Measurements from ENCODE around the gene DPEP3.
"Not testable (repeated sequence)": the region's sequence is repeated elsewhere in the genome, so short reads cannot be mapped to it uniquely, and the experiment has no call there.

DPEP3 gene

DNA sequence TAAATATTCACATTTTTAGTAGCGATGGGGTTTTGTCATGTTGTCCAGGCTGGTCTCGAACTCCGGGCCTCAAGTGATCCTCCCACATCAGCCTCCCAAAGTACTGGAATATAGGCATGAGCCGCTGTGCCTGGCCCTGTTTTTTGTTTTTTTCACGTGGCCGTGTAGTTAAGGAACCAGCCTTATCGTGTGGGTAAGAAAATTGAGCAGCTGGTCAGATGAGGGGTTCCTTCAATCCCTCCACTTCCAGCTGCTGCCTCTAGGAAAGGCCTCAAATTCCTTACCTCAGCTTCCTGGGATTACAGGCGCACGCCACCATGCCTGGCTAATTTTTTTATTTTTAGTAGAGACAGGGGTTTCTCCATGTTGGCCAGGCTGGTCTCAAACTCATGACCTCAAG is 24.9 kb upstream of the DPEP3 start:
- no peaks in the 10 kb centered on the region for H4K20me1 ChIP-seq (ENCODE audit: insufficient read depth, low read length)
- no peak overlapping the region for H2AFZ ChIP-seq (ENCODE audit: low read depth, low read length)
- no peaks in the 10 kb centered on the region for H3K36me3 ChIP-seq (replicated peaks; ENCODE audit: low read depth, low read length)
- H3K27ac ChIP-seq (ENCODE audit: low read length), result no peak overlapping the region
- H3K79me2 ChIP-seq (ENCODE audit: low read length), result no peaks in the 10 kb centered on the region
- H3K27me3 ChIP-seq (ENCODE audit: low read depth, low read length), result no peaks in the 10 kb centered on the region
- H3K4me2 ChIP-seq (ENCODE audit: low read length), result no peak overlapping the region
- H3K4me3 ChIP-seq (ENCODE audit: low read length), result no peak overlapping the region
- no peak overlapping the region for H3K9ac ChIP-seq (ENCODE audit: low read length)
- TF ChIP-seq EZH2phosphoT487 (IDR thresholded peaks at IDR 0.05; ENCODE audit: low read depth), result no peak
- TF ChIP-seq, protein P1, sequence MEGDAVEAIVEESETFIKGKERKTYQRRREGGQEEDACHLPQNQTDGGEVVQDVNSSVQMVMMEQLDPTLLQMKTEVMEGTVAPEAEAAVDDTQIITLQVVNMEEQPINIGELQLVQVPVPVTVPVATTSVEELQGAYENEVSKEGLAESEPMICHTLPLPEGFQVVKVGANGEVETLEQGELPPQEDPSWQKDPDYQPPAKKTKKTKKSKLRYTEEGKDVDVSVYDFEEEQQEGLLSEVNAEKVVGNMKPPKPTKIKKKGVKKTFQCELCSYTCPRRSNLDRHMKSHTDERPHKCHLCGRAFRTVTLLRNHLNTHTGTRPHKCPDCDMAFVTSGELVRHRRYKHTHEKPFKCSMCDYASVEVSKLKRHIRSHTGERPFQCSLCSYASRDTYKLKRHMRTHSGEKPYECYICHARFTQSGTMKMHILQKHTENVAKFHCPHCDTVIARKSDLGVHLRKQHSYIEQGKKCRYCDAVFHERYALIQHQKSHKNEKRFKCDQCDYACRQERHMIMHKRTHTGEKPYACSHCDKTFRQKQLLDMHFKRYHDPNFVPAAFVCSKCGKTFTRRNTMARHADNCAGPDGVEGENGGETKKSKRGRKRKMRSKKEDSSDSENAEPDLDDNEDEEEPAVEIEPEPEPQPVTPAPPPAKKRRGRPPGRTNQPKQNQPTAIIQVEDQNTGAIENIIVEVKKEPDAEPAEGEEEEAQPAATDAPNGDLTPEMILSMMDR (IDR thresholded peaks at IDR 0.05; ENCODE audit: low read depth, low read length), result no peak
- H3K9me3 ChIP-seq (ENCODE audit: insufficient read depth, low read length), result no peaks in the 10 kb centered on the region
- H3K4me1 ChIP-seq (ENCODE audit: low read length), result peaks cover 7% of the 10 kb centered on the region

GRCh38 chr16:68003031-68003430 is 22.7 kb upstream of the DPEP3 start:
- no peak overlapping the region for H3K4me3 ChIP-seq (ENCODE audit: low read length)
- peaks cover 13% of the 10 kb centered on the region for H3K4me1 ChIP-seq (ENCODE audit: low read length)
- H3K4me2 ChIP-seq (ENCODE audit: low read length), result no peak overlapping the region

GRCh38 chr16:68000450-68000849 is 20.2 kb upstream of the DPEP3 start:
- no peaks in the 10 kb centered on the region for H3K27me3 ChIP-seq (ENCODE audit: low read depth, low read length)
- H3K79me2 ChIP-seq (ENCODE audit: low read length), result no peaks in the 10 kb centered on the region
- H3K4me1 ChIP-seq (ENCODE audit: low read length), result peaks cover 17% of the 10 kb centered on the region
- H2AFZ ChIP-seq (ENCODE audit: low read depth, low read length), result peak overlapping the region; percentile 68; the same call in 1 of the 2 replicates
- H3K27ac ChIP-seq (ENCODE audit: low read length), result no peak overlapping the region
- H3K9me3 ChIP-seq (ENCODE audit: insufficient read depth, low read length), result no peaks in the 10 kb centered on the region
- H3K9ac ChIP-seq (ENCODE audit: low read length), result no peak overlapping the region
- no peaks in the 10 kb centered on the region for H3K36me3 ChIP-seq (replicated peaks; ENCODE audit: low read depth, low read length)
- no peaks in the 10 kb centered on the region for H4K20me1 ChIP-seq (ENCODE audit: insufficient read depth, low read length)
- peak overlapping the region; percentile 37 for H3K4me2 ChIP-seq (ENCODE audit: low read length)
- H3K4me3 ChIP-seq (ENCODE audit: low read length), result no peak overlapping the region
- TF ChIP-seq, protein P1 (IDR thresholded peaks at IDR 0.05; ENCODE audit: low read depth, low read length), result no peak

More at GRCh38 chr16:68003031-68003430, 22.7 kb upstream of the DPEP3 start:
- H3K9me3 ChIP-seq (ENCODE audit: insufficient read depth, low read length), result no peaks in the 10 kb centered on the region
- no peaks in the 10 kb centered on the region for H3K36me3 ChIP-seq (replicated peaks; ENCODE audit: low read depth, low read length)
- H3K79me2 ChIP-seq (ENCODE audit: low read length), result no peaks in the 10 kb centered on the region
- TF ChIP-seq, protein P1 (IDR thresholded peaks at IDR 0.05; ENCODE audit: low read depth, low read length), result no peak
- TF ChIP-seq EZH2phosphoT487 (IDR thresholded peaks at IDR 0.05; ENCODE audit: low read depth), result no peak
- no peak overlapping the region for H2AFZ ChIP-seq (ENCODE audit: low read depth, low read length)
- no peak overlapping the region for H3K9ac ChIP-seq (ENCODE audit: low read length)
- H3K27ac ChIP-seq (ENCODE audit: low read length), result no peak overlapping the region
- H3K27me3 ChIP-seq (ENCODE audit: low read depth, low read length), result no peaks in the 10 kb centered on the region
- no peaks in the 10 kb centered on the region for H4K20me1 ChIP-seq (ENCODE audit: insufficient read depth, low read length)

GRCh38 chr16:67999985-68000384 is 19.7 kb upstream of the DPEP3 start:
- Histone ChIP-seq H3K4me2 (ENCODE audit: low read length) (peak overlapping the region; percentile 37), H2AFZ (ENCODE audit: low read depth, low read length) (peak overlapping the region; percentile 68), H3K9ac (ENCODE audit: low read length) (no peak overlapping the region), H3K79me2 (ENCODE audit: low read length) (no peaks in the 10 kb centered on the region), H3K27ac (ENCODE audit: low read length) (no peak overlapping the region), H3K36me3 (replicated peaks; ENCODE audit: low read depth, low read length) (no peaks in the 10 kb centered on the region), H3K27me3 (ENCODE audit: low read depth, low read length) (no peaks in the 10 kb centered on the region), H3K4me1 (ENCODE audit: low read length) (peaks cover 21% of the 10 kb centered on the region), H4K20me1 (ENCODE audit: insufficient read depth, low read length) (no peaks in the 10 kb centered on the region), H3K9me3 (ENCODE audit: insufficient read depth, low read length) (no peaks in the 10 kb centered on the region), H3K4me3 (ENCODE audit: low read length) (no peak overlapping the region)
- no peak for TF ChIP-seq EZH2phosphoT487 (IDR thresholded peaks at IDR 0.05; ENCODE audit: low read depth)
- TF ChIP-seq, protein P1 (IDR thresholded peaks at IDR 0.05; ENCODE audit: low read depth, low read length), result no peak

DNA sequence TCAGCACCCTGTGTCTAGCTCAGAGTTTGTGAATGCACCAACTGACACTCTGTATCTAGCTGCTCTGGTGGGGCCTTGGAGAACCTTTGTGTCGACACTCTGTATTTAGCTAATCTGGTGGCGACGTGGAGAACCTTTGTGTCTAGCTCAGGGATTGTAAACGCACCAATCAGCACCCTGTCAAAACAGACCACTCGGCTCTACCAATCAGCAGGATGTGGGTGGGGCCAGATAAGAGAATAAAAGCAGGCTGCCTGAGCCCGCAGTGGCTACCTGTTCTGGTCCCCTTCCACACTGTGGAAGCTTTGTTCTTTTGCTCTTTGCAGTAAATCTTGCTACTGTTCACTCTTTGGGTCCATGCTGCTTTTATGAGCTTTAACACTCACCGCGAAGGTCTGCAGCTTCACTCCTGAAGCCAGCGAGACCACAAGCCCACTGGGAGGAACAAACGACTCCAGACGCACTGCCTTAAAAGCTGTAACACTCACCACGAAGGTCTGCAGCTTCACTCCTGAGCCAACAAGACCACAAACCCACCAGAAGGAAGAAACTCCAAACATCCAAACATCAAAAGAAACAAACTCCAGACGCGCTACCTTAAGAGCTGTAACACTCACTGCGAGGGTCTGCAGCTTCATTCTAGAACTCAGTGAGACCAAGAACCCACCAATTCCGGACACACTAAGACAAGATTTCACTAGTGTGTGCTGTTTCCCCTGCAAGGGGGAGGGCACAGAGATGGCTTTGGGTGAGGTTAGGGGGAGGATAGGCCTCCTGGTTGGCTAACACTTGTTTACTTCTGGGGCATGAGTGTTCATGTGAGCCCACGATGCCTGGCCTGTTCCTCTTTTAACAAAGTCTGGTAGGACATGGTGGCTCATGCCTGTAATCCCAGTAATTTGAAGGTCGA is 18.7 kb upstream of the DPEP3 start, which contains the start of gene DPEP2:
DPEP2 (minus strand) TSS at position 706 of the 910 bp plus-strand sequence. CDS start 6,272 bp downstream, outside the sequence.
- H3K4me3 ChIP-seq (ENCODE audit: low read length); H3K27me3 ChIP-seq (ENCODE audit: low read depth, low read length); H3K9me3 ChIP-seq (ENCODE audit: insufficient read depth, low read length); H3K27ac ChIP-seq (ENCODE audit: low read length); H3K36me3 ChIP-seq (replicated peaks; ENCODE audit: low read depth, low read length); H3K79me2 ChIP-seq (ENCODE audit: low read length); H3K9ac ChIP-seq (ENCODE audit: low read length); H4K20me1 ChIP-seq (ENCODE audit: insufficient read depth, low read length): not testable (repeated sequence)
- Histone ChIP-seq H2AFZ (ENCODE audit: low read depth, low read length) (peak within 1 kb of the TSS; percentile 68), H3K4me1 (ENCODE audit: low read length) (peaks cover 21% of the 10 kb centered on the region), H3K4me2 (ENCODE audit: low read length) (peak within 1 kb of the TSS; percentile 37)

DNA sequence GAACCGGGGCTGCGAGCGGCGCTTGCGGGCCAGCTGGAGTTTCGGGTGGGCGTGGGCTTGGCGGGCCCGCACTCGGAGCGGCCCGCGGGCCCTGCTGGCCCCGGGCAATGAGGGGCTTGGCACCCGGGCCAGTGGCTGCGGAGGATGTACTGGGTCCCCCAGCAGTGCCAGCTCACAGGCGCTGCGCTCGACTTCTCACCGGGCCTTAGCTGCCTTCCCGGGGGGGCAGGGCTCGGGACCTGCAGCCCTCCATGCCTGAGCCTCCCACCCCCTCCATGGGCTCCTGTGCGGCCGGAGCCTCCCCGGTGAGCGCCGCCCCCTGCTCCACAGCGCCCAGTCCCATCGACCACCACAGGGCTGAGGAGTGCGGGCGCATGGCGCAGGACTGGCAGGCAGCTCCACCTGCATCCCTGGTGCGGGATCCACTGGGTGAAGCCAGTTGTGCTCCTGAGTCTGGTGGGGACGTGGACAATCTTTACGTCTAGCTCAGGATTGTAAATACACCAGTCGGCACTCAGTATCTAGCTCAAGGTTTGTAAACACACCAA is 18.0 kb upstream of the DPEP3 start:
- H3K4me3 ChIP-seq (ENCODE audit: low read length); H3K9ac ChIP-seq (ENCODE audit: low read length): not testable (repeated sequence)

More for the DNA sequence above, 18.0 kb upstream of the DPEP3 start:
- not testable (repeated sequence) for H2AFZ ChIP-seq (ENCODE audit: low read depth, low read length); H3K36me3 ChIP-seq (replicated peaks; ENCODE audit: low read depth, low read length); H3K4me2 ChIP-seq (ENCODE audit: low read length); H3K9me3 ChIP-seq (ENCODE audit: insufficient read depth, low read length); H3K79me2 ChIP-seq (ENCODE audit: low read length); H3K27ac ChIP-seq (ENCODE audit: low read length); H3K27me3 ChIP-seq (ENCODE audit: low read depth, low read length); H4K20me1 ChIP-seq (ENCODE audit: insufficient read depth, low read length)
- peaks cover 28% of the 10 kb centered on the region for H3K4me1 ChIP-seq (ENCODE audit: low read length)
